Islet precursor cell (in vitro differentiated cells): ENCODE results near the gene ZSWIM3.

ENCODE experiments used
- DNase-seq: peaks from one replicate; pipeline ENCODE4 v3.0.0-alpha.2; 2018

ZSWIM3 gene

GRCh38 chr20:45833030-45833882, 24.2 kb upstream of the ZSWIM3 start, which contains the start of gene SNX21:
Gene SNX21 (plus strand): TSS chr20:45833799. CDS start chr20:45833920, 121 bp downstream.
- DNase-seq = peak; percentile 94

- peak; percentile 86 for DNase-seq
These were observed 23.3 kb upstream of the ZSWIM3 start for GRCh38 chr20:45833883-45834796.

- no peak for DNase-seq
These were observed 22.6 kb upstream of the ZSWIM3 start for GRCh38 chr20:45834797-45835161.

- no peak for DNase-seq
These were observed 22.1 kb upstream of the ZSWIM3 start for GRCh38 chr20:45835329-45835765.

- DNase-seq = no peak
These were observed 21.6 kb upstream of the ZSWIM3 start for GRCh38 chr20:45835825-45836224.

GRCh38 chr20:45836841-45837240, 20.6 kb upstream of the ZSWIM3 start:
- DNase-seq = no peak

GRCh38 chr20:45840700-45841198, 16.7 kb upstream of the ZSWIM3 start:
- no peak for DNase-seq

GRCh38 chr20:45841407-45842129, 15.8 kb upstream of the ZSWIM3 start:
- DNase-seq = no peak

- no peak for DNase-seq
These were observed 15.1 kb upstream of the ZSWIM3 start for GRCh38 chr20:45842169-45842812.

GRCh38 chr20:45843506-45843905, 13.9 kb upstream of the ZSWIM3 start:
- no peak for DNase-seq

GRCh38 chr20:45845452-45845851, 12.0 kb upstream of the ZSWIM3 start:
- no peak for DNase-seq

- DNase-seq = no peak
These were observed 9.0 kb upstream of the ZSWIM3 start for GRCh38 chr20:45848421-45848820.

- no peak for DNase-seq
These were observed 8.3 kb upstream of the ZSWIM3 start for GRCh38 chr20:45848969-45849582.

- no peak for DNase-seq
These were observed 7.2 kb upstream of the ZSWIM3 start for GRCh38 chr20:45850238-45850637.

GRCh38 chr20:45850926-45851325, 6.5 kb upstream of the ZSWIM3 start:
- no peak for DNase-seq

- DNase-seq = no peak
These were observed 5.9 kb upstream of the ZSWIM3 start for GRCh38 chr20:45851501-45851900.

GRCh38 chr20:45852326-45852725, 5.1 kb upstream of the ZSWIM3 start:
- no peak for DNase-seq

GRCh38 chr20:45853484-45853883, 3.9 kb upstream of the ZSWIM3 start:
- DNase-seq = no peak

- DNase-seq = no peak
These were observed 435 bp downstream of the ZSWIM3 start for GRCh38 chr20:45857882-45858216.

- DNase-seq = no peak
These were observed 2.5 kb downstream of the ZSWIM3 start for GRCh38 chr20:45859916-45860315.

GRCh38 chr20:45860560-45861220, 3.3 kb downstream of the ZSWIM3 start:
- no peak for DNase-seq
